ENCODE data around the gene RBBP9.
A peak's percentile ranks its signal among the peaks of the same experiment; 100 is the strongest.
"Not testable (repeated sequence)": the region's sequence is repeated elsewhere in the genome, so short reads cannot be mapped to it uniquely, and the experiment has no call there.

Gene RBBP9

DNA sequence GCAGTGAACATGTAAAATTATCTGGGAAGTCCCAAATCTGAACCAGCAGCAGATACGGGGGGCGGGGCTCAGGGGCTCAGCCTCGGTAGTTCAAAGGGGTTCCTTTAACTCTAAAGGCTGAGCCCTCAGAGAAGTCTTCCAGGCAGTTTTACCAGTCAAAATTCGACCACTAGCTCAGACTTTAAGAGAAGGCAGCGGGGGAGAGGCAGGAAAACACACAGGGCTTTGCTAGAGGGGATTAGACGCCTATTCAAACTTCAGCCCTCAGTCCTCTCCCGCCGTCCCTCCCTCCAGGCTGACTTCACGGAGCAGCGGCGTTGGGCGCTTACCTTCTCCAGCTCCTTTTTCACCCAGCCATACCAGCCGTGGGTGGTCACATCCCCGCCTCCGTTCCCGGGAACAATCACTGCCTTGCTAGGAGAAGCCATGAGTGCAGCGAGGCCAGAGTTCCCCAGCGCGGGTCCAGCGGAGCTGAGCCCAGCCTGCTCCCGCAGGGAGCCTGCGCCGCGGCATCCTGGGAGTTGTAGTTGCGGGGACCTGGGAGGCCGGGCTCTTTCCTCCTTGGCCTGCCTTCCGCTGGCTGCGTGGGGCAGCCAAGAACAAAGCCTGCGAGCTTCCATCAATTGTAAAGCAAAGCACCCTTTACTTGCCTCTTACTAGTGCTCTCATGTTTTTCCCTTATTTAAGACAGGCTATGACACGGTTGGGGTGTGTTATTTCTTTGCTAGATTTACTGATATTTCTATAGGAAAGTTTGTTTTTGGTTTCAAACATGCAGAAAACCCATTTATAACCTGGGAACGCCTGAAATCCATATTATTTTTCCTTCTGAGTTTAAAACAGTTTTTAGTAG lies at the start of gene RBBP9:
RBBP9 (minus strand) TSS at position 486 of the 853 bp plus-strand sequence; CDS start at position 428, 58 bp downstream.
- peak; percentile 93 for DNase-seq

GRCh38 chr20:18545566-18545965 lies 48.5 kb upstream of the RBBP9 start:
- DNase-seq: no peak

- DNase-seq: no peak
Measured at GRCh38 chr20:18543932-18544331, 46.9 kb upstream of the RBBP9 start.

DNA sequence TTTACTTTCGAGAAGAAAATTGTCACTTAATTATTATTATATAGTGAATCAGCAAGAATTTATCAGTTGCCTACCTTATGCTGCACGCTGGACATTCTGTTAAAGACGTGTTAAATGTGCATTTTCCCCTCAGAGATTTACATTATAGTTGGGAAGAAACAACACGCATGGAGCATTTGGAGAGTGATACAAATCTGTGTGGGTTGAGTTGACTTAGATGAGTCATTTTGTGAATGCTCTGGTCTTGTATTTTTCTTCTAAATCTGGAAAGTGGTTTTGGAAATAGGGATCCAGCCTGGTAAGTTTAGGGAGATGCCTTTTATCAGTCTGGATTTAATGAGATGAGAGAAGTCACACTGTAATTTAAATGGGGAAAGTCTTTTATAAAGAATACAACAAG lies 46.2 kb upstream of the RBBP9 start:
- DNase-seq: no peak

DNA sequence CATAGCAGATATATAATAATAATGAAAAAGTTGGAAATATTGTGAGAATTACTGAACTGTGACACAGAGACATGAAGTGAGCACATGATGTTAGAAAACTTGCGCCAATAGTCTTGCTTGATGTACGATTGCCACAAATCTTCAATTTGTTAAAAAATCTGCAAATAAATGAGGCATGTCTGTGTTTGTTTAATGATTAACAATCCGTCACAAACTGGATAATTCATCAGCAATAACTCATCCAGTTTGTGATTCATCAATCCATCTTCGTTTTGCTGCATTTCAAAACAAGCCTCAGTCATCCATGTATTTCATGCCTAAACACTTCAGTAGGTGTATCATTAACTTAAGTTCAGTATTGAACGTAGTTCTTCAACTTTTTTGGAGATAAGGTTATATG lies 44.7 kb upstream of the RBBP9 start:
- DNase-seq: no peak

DNA sequence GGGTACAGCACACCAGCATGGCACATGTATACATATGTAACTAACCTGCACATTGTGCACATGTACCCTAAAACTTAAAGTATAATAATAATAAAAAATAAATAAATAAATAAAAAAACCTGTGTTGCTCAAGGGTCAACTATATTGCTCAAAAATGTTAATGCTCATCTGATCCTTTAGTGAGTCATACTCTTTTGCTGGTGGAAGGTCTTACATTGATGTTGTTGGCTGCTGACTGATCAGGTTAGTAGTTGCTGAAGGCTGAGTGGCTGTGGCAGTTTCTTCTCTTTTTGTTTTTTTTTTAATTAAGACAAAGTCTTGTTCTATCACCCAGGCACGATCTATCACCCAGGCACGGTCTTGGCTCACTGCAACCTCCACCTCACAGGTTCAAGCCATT lies 40.6 kb upstream of the RBBP9 start:
- no peak for DNase-seq

DNA sequence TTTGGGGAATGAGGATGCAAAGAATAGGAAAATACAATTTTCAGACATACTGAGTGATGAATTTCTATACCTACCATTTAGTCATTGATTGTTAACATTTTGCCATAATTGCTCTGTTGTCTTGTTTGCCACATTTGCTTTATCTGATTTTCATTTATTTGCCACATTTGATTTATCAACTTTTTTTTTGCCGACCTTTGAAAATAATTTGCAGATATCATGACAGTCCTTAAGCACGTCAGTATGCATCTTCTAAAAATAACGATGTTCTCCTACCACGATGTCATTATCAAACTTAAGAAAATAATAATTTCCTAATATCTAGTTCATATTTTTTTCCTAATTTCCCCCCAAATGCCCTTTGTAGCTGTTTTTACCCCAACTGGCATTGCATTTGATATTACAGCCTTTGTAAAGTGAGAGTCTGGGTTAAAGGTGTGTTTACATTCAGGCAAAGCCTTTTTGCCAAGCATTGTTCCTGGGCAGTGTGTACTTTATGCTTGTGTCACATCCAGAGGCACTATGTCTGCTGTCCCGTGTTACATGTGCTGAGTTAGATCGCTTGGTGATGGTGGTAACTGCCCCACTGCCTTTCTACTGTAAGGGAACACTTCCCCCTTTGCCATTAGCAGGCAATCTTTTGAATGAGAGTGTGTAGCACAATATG lies 37.1 kb upstream of the RBBP9 start:
- DNase-seq: no peak

DNA sequence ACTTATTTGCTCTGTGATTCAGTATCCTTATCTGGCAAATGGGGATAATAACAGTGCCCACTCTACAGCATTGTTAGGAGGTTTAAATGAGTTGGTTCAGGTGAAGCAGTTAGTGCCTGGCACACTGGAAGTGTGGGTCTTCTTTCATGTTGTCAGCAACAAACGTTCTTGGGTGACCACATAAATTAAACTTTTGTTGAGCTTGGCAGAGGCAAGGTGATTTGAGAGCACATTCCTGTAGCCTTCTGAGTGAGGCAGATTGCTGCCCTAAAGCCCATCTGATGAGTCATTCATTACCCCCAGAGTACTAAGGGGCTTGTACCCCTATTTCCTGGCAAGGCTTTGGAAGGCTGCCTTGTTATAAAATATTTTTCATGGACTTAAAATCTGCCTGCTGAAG lies 36.5 kb upstream of the RBBP9 start:
- DNase-seq: no peak

- DNase-seq: no peak
Measured at GRCh38 chr20:18532626-18533025, 35.6 kb upstream of the RBBP9 start.

DNA sequence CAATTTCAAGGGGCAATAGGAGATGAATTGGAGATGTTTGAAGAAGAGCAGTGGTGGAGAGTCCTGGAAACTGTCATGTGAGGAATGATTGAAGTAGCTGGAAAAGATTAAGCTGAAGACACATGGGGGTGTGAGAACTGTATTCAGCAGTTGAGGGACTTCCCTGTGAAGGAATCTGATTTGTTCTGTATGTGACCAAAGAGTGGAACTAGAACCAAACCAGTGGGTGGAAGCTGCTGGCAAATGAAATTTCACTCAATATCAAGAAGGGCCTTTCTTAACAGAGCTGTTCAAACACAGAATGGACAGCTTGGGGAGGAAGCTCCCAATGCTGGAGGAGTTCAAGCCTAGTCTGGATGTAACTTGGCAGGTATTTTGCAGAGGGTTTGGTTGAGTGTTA lies 32.0 kb upstream of the RBBP9 start:
- DNase-seq: no peak

DNA sequence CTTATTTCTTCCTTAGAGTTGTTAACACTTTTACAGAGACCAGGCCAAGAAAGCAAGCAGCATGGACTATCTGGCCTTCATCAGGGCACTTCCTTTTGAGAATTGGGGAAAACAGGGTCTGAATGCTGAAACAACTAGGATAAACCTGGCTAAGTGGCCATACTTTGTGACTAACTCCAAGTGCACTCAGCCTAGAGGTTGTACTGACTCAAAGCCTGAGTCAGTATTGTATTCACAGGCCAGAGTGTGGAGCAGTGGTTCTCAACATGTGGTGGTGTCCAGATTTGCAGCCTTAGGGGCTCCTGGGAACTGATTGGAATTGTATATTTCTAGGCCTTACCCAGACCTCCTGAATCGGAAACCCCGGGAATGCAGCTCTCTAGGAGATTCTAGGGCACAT lies 30.8 kb upstream of the RBBP9 start:
- no peak for DNase-seq

GRCh38 chr20:18527339-18527738 lies 30.3 kb upstream of the RBBP9 start:
- no peak for DNase-seq

DNA sequence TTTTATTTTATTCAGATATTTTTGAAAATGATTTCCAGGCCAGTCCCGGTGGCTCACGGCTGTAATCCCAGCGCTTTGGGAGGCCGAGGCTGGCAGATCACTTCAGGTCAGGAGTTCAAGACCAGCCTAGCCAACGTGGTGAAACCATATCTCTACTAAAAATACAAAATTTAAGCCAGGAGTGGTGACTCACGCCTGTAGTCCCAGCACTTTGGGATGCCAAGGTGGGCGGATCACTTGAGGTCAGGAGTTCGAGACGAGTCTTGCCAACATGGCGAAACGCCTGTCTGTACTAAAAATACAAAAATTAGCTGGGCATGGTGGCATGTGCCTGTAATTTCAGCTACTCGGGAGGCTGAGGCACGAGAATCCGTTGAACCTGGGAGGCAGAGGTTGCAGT lies 29.7 kb upstream of the RBBP9 start:
- DNase-seq: not testable (repeated sequence)

DNA sequence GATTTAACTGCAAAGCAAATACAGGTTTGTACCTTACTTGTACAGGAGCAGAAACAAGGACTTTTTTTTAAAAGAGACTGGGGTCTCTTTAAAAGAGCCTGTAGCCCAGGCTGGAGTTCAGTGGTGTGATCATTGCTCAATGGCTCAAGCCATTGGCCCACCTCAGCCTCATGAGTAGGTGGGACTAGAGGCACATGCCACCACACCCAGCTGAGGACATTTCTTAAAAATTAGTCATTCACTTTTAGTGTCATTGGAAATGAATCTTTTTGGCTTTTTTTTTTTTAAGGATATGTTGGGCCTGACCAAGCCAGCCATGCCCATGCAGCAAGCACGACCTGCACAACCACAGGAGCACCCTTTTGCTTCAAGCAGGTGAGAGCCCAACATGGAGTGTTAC lies 27.6 kb upstream of the RBBP9 start:
- no peak for DNase-seq

DNA sequence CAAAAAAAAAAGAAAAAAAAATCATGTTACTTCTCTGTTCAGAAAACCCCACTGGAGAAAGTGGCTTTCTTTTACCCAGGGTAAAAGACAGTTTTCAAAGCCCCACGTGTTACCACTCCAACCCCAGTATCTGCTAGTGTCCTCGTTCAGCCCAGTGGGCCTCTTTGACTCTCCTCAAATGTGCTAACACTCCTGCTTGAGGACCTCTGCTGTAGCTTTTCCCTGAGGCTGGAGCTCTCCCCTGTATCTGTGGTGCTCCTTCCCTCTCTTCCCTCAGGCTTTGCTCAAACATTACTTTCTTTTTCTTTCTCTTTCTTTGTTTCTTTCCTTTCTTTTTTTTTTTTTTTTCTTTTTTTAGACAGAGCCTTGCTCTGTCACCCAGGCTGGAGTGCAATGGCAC lies 26.0 kb upstream of the RBBP9 start:
- DNase-seq: no peak

- DNase-seq: not testable (repeated sequence)
Measured at GRCh38 chr20:18522066-18522465, 25.0 kb upstream of the RBBP9 start.

GRCh38 chr20:18515973-18516372 lies 18.9 kb upstream of the RBBP9 start:
- DNase-seq: no peak

DNA sequence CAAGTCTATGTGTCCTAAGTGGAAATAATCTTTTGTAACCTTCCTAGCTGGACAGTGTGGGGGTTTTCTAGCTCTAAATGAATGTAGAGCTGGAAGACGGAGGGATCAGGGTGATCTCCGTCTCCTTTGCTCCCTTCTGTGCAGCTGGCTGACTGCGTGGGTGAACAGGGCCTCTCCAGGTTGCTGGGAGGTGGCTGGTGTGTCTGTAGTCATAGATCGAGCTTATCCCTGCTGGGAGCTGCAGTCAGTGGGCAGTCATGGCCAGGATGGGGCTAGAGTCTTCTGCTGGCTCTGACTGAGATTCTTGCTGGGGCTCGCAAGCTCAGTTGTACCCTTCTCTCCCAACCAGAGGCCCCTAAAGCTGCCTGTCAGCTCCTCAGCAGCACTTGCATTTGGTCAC lies 17.1 kb upstream of the RBBP9 start:
- DNase-seq: no peak

DNA sequence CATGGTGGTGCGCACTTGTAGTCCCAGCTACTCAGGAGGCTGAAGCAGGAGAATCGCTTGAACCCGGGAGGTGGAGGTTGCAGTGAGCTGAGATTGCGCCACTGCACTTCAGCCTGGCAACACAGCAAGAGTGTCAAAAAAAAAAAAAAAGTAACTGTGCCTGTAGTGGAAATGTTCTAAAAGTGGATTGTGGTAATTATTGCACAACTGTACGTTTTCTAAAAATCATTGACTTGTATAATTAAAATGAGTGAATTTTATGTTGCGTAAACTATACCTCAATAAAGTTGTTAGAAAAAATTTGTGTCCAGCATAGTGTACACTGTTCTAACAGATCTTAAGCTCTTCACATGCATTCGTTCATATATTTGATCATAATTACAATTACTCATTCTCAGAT lies 16.2 kb upstream of the RBBP9 start:
- DNase-seq: no peak

- no peak for DNase-seq
Measured at GRCh38 chr20:18511571-18511970, 14.5 kb upstream of the RBBP9 start.

GRCh38 chr20:18507218-18508191 lies 10.5 kb upstream of the RBBP9 start, which contains the start of gene SEC23B:
SEC23B (plus strand) TSS chr20:18507940; CDS start chr20:18510836, 2,896 bp downstream.
- DNase-seq: peak; percentile 99

DNA sequence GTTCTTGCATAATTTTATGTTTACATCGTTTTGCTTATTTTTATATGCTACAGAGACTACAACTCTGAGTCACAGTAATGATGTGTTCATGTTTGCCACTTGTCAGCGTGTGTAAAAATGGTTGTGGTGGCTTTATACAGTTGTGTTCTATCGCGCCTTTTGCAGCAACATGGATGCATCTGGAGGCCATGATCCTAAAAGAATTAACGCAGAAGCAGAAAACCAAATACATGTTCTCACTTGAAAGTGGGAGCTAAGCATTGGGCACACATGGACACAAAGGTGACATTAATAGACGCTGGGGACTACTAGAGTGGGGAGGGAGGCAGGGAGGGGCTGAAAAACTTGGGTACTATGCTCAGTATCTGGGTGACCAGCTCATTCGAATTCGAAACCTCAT lies 9.7 kb upstream of the RBBP9 start:
- DNase-seq: peak; percentile 41

DNA sequence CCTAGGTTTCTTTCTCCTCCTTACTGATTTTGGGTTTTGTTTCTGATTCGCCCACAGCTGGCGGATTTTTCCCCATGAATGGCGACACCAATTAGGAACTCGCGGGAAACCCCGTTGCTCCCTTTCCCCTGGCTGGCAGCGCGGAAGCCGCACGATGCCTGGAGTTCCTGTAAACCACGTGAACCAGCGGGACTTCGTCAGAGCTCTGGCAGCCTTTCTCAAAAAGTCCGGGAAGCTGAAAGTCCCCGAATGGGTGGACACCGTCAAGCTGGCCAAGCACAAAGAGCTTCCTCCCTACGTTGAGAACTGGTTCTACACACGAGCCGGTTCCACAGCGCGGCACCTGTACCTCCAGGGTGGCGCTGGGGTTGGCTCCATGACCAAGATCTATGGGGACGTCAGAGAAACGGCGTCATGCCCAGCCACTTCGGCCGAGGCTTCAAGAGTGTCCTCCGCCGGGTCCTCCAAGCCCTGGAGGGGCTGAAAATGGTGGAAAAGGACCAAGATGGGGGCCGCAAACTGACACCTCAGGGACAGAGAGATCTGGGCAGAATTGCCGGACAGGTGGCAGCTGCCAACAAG lies 7.5 kb upstream of the RBBP9 start:
- no peak for DNase-seq

Measured in NCI-H82 (cell line).